Liver (tissue), 3 donors: ENCODE results near the gene POLR2B.

ENCODE experiments used
- CTCF ChIP-seq: fragments of 150-350 bp; IDR thresholded peaks from 2 replicates; pipeline ENCODE4 v1.5.1; 2017; ENCODE audit warnings: improper control_type of control experiment, low read depth, low read length; ENCODE audit not compliant: missing input control
- FOXA1 ChIP-seq: IDR thresholded peaks from 2 replicates; pipeline ENCODE4 v1.6.1; 2016; ENCODE audit warnings: antibody characterized with exemption
- MAX ChIP-seq: IDR thresholded peaks from 2 replicates; pipeline ENCODE4 v1.6.1; 2016; ENCODE audit warnings: antibody characterized with exemption
- RAD21 ChIP-seq, 2 donors: IDR thresholded peaks; 2 replicates each; pipeline ENCODE4 v1.6.1; 2016; ENCODE audit warnings: antibody characterized with exemption in 2 of 2, mild to moderate bottlenecking in 2 of 2
- REST ChIP-seq: IDR thresholded peaks from 2 replicates; pipeline ENCODE4 v1.6.1; 2016; ENCODE audit warnings: antibody characterized with exemption, mild to moderate bottlenecking
- RXRA ChIP-seq, 2 donors: IDR thresholded peaks; 2 replicates each; pipeline ENCODE4 v1.6.1; 2017 to 2018; ENCODE audit warnings: antibody characterized with exemption in 2 of 2, mild to moderate bottlenecking in 1 of 2
- TAF1 ChIP-seq: conservative IDR thresholded peaks from 2 replicates; pipeline ENCODE4 v1.6.1; 2016; ENCODE audit warnings: antibody characterized with exemption, mild to moderate bottlenecking
- donor health status: healthy.
- donor health status: healthy.

- TF ChIP-seq RAD21 (IDR thresholded peaks at IDR 0.05): no peak
- no peak for TF ChIP-seq CTCF
- no peak for TF ChIP-seq RXRA (IDR thresholded peaks at IDR 0.05)
- no peak for TF ChIP-seq MAX
- TF ChIP-seq FOXA1: no peak
- TF ChIP-seq REST: no peak
- no peak for TF ChIP-seq TAF1
Measured at GRCh38 chr4:57061395-57061794, 82.7 kb downstream of the POLR2B start.
